ENCODE data around the gene BUB3.

BUB3 gene

DNA sequence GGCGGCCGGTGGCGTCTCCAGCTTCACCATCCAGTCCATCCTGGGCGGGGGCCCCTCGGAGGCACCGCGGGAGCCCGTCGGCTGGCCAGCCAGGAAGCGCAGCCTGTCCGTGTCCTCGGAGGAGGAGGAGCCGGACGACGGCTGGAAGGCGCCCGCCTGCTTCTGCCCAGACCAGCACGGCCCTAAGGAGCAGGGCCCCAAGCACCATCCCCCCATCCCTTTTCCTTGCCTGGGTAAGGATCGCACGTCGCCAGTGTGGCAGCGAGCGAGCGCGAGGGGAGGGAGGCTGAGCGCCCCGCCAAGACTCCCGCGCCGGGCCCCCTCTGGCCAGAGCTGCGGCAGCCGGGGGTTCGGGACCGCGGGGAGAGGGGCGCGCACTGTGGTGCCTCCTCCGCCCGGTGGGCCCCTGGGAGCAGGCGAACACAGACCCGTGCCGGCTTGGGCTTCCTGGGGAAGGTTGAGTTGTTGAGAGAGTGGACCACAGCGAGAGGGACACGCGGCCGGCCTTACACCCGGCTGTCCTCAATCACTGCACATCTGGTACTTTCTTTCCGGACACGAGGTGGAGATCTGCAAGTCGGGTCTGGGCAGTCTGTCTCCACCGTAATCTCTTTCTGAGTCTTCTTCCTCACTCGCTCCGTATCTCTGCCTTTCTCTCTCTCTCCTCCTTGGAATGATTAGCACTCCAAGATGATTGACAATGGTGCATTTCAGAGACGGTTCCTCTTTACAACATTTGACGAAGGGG lies 5.6 kb upstream of the BUB3 start:
- TF ChIP-seq ZFX (IDR thresholded peaks at IDR 0.05): no peak
- TF ChIP-seq, protein P1, sequence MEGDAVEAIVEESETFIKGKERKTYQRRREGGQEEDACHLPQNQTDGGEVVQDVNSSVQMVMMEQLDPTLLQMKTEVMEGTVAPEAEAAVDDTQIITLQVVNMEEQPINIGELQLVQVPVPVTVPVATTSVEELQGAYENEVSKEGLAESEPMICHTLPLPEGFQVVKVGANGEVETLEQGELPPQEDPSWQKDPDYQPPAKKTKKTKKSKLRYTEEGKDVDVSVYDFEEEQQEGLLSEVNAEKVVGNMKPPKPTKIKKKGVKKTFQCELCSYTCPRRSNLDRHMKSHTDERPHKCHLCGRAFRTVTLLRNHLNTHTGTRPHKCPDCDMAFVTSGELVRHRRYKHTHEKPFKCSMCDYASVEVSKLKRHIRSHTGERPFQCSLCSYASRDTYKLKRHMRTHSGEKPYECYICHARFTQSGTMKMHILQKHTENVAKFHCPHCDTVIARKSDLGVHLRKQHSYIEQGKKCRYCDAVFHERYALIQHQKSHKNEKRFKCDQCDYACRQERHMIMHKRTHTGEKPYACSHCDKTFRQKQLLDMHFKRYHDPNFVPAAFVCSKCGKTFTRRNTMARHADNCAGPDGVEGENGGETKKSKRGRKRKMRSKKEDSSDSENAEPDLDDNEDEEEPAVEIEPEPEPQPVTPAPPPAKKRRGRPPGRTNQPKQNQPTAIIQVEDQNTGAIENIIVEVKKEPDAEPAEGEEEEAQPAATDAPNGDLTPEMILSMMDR (conservative IDR thresholded peaks at IDR 0.05): no peak
- H3K27ac ChIP-seq: no peak overlapping the region

DNA sequence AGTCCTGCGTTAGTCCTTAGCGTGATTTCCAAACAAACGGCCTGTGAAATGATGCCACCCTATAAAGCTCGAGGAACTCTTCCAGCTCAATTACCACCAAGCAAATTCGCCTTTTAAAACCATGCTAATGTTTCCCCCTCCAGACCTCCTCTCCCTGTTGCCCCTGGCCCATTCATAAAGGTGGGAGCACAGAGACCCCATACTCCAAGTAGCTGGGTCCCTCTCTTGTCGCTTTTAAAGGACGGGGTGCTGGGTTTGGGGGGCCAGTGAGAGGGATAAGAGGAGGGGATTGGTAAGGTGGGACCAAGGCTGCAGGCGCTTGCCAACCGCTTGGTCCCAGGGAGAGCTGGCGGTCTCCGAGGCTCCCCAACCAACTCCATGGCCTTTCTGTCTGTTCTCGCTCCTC lies 5.0 kb upstream of the BUB3 start:
- TF ChIP-seq, protein P1 (conservative IDR thresholded peaks at IDR 0.05): no peak
- no peak for TF ChIP-seq ZFX (IDR thresholded peaks at IDR 0.05)
- no peak overlapping the region for H3K27ac ChIP-seq

DNA sequence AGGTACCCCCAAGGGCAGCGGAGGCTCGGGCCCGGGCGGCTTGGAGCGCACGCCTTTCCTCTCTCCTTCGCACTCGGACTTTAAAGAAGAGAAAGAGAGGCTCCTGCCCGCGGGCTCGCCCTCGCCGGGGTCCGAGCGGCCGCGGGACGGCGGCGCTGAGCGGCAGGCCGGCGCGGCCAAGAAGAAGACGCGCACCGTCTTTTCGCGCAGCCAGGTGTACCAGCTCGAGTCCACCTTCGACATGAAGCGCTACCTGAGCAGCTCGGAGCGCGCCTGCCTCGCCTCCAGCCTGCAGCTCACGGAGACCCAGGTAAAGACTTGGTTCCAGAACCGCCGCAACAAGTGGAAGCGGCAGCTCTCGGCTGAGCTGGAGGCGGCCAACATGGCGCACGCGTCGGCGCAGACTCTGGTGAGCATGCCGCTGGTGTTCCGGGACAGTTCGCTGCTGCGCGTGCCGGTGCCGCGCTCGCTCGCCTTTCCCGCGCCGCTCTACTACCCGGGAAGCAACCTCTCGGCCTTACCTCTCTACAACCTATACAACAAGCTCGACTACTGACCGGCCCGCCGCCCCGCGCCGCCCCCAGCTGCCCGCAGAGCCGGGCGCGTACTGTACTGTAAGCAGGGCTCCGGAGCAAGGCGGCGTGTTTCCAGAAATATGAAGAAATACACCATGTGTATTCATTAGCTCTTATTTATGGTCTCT lies 4.5 kb upstream of the BUB3 start:
- no peak for TF ChIP-seq ZFX (IDR thresholded peaks at IDR 0.05)
- TF ChIP-seq, protein P1 (conservative IDR thresholded peaks at IDR 0.05): no peak
- no peak overlapping the region for H3K27ac ChIP-seq

DNA sequence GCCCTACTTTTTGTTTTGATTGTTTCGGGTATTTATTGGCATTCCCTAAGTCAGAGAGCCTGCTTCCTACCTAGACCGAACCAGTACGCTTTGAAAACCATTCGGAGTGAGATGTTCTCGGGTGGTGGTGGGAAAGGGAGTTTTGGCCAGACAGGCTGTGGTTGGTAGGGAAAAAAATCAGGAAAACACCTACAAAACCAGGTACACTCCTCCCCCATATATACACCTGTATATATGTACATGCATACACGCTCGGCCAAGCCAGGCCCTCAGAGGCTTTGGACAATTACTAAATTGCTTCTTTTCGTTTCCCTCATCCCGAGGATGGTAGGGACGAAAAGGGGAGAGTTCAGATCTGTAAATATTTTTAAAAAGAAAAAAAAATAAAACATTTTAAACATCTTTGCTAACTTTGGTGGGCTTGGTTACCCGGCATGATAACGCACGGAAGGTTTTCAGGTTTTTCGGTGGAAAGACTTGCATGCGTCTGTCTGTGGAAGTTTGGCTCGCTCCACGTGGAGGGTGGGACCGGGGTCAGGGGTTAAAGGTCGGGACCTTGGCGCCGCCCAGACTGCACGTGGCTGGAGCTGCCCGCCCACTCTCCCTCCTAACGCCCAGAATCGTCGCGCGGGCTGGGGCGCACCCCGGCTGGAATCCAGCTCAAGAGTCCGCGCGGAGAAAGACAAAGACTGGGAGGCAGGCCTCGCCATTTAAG lies 3.8 kb upstream of the BUB3 start:
- TF ChIP-seq, protein P1 (conservative IDR thresholded peaks at IDR 0.05): no peak
- H3K27ac ChIP-seq: no peak overlapping the region

DNA sequence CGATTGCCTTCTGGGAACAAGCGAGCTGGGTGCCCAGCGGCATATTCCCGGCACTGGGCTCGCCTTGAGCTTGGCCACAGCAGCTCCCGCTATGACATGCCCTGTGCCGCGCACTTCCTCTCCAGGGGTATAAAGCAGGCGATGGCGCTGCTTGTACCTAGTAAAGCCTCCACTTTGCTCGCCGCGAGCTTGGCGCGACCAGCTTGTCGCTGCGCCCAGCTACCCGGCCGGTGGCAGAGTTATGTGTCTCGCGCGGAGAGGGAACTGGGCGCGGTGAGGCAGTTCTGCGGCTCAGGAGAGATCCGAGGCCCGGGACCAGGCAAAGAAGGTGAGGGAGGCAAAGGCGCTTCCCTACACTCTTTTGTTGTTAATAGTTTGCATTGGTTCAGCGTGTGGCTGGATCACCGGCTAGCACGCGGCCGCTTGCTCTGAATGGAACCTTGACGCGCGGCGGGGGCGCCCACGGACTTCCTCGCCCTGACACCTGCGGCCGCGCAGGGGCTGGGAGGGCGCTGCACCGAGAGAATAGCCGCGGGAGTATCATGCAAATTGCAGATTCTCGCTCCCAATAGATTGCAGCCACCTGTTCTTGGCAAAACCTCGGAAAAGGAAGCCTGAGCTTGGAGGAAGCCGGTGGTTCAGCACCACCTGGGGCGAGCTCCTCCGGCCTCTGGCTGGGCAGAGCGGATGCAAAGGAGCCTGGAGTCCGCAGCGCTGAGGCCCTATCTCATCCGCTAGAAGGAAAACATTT lies 3.0 kb upstream of the BUB3 start:
- no peak overlapping the region for H3K27ac ChIP-seq
- TF ChIP-seq ZFX (IDR thresholded peaks at IDR 0.05): no peak
- TF ChIP-seq, protein P1 (conservative IDR thresholded peaks at IDR 0.05): no peak

DNA sequence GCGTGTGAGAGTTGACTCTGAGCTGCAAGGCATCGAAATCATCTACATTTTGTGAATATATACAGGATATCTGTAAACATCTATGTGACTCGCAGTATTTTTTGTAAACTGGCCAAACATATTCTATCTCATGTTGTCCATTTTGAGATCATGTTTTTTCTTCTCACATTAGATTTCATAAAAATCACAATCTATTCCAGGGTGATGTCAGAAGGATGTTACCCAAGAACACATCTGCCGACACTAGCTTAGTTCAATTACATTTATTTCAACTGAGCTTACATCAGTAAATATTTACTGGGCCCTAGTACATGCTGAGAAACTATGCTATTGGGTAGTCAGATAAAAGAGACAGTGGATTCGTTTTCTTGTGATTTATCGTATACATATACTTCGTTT lies 2.5 kb upstream of the BUB3 start:
- H3K27ac ChIP-seq: no peak overlapping the region
- TF ChIP-seq, protein P1 (conservative IDR thresholded peaks at IDR 0.05): no peak
- TF ChIP-seq ZFX (IDR thresholded peaks at IDR 0.05): no peak

Data from C4-2B (cell line).